Body of pancreas (tissue), 4 donors: ENCODE results near the gene KNOP1. TPM values are rescaled to one million over a fixed set of nuclear protein-coding genes. Genes with fewer than 3 reads are reported as not detected.

Experiments used
- ATAC-seq: fragments of 150-250 bp; one replicate; pipeline ENCODE4 v1.9.1; 2016
- DNase-seq, 4 donors: peaks; one replicate each; pipeline ENCODE4 v3.0.0-alpha.2; 2019
- H3K27ac ChIP-seq, 4 donors: fragments of 200-600 bp; sonication (generic); 1 replicate in 3 of 4; 2 replicates in 1 of 4; pipeline versions ENCODE4 v1.5.1 to v1.6.1; 2016 to 2019; ENCODE audit warnings: mild to moderate bottlenecking in 1 of 4, mixed read lengths in 1 of 4, moderate library complexity in 1 of 4
- H3K27me3 ChIP-seq, 2 donors: fragments of 200-600 bp; sonication (generic); one replicate each; pipeline ENCODE4 v1.6.0; 2016; ENCODE audit warnings: mild to moderate bottlenecking in 1 of 2
- H3K36me3 ChIP-seq, 2 donors: fragments of 200-600 bp; sonication (generic); replicated peaks in 1 of 2; 2 replicates each; pipeline ENCODE4 v1.5.1; 2016; ENCODE audit warnings: low read depth in 2 of 2; ENCODE audit not compliant: insufficient read depth in 1 of 2
- H3K4me1 ChIP-seq: fragments of 200-600 bp; sonication (generic); one replicate; pipeline ENCODE4 v1.6.0; 2016
- H3K4me3 ChIP-seq, 2 donors: fragments of 200-600 bp; sonication (generic); 1 replicate in 1 of 2; 2 replicates in 1 of 2; pipeline ENCODE4 v1.5.1; 2016 to 2019
- H3K9me3 ChIP-seq, 3 donors: fragments of 200-600 bp; sonication (generic); 1 replicate in 2 of 3; 2 replicates in 1 of 3; pipeline ENCODE4 v1.5.1; 2016
- POLR2A ChIP-seq, 3 donors: fragments of 450-650 bp; IDR thresholded peaks; one replicate each; pipeline ENCODE4 v1.6.1; 2016; ENCODE audit warnings: antibody characterized with exemption in 3 of 3, mild to moderate bottlenecking in 2 of 3
- WGBS, 2 donors: methylation state at CpG; one replicate each; pipeline ENCODE4 v1.1.5; 2017; 5-methylcytosine and 5-hydroxymethylcytosine counted together
- intact Hi-C: fragments of 100-400 bp; cut with DNase I; formaldehyde crosslinking; loops from one replicate; pipeline ENCODE4 v1.15.1; 2023
- total RNA-seq, 2 donors: library from RNA; depleted of rRNA; stranded (reverse); fragments of >200 nt; gene quantifications; one replicate each; pipeline ENCODE4 v1.1.0, GENCODE V29; 2016
- TF ChIP-seq, protein P1 (sequence below), 7 experiments: fragments of 450-650 bp in 4 of 7; fragments of 200-600 bp in 3 of 7; sonication (generic) in 3 of 7; IDR thresholded peaks; one replicate each; pipeline ENCODE4 v1.5.1; 2016 to 2019; ENCODE audit warnings: antibody characterized with exemption in 7 of 7

Gene KNOP1
- total RNA-seq, 2 donors from 2014 or later, result 8.6 to 12.2 TPM

DNA sequence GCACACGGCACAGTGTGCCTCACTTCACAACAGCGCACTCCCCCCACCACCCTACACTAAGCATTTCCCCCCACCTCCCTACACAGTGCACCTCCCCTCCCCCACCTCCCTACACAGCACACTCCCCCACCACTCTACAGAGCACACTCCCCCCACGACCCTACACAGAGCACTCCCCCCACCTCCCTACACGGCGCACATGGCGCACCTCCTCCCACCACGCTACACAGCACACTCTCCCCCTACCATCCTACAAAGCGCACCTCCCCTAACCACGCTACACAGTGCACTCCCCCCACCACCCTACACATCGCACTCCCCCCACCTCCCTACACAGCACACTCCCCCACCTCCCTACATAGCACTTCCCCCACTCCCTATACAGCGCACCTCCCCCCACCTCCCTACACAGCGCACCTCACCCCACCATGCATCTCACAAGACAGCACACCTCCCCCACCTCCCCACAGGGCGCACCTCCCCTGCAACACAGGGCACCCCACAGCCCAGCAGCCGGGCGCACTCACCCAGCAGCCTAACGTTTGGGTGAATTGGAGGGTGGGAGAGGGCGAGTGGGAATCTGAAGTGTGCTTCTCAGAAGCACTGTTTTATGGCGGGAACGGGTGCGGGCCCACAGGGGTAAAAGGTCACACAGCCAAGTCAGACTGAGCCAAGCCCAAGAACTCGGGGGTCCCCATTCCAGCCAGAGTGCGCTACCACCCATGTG is 10.3 kb downstream of the KNOP1 start:
- ATAC-seq, result no peak
- no peak overlapping the region for H3K27ac ChIP-seq
- H3K4me3 ChIP-seq, result no peak overlapping the region
- peaks cover 0 to 3% of the 10 kb centered on the region in 2 donors for H3K36me3 ChIP-seq
- no peak for TF ChIP-seq POLR2A (IDR thresholded peaks at IDR 0.05)
- TF ChIP-seq, protein P1, sequence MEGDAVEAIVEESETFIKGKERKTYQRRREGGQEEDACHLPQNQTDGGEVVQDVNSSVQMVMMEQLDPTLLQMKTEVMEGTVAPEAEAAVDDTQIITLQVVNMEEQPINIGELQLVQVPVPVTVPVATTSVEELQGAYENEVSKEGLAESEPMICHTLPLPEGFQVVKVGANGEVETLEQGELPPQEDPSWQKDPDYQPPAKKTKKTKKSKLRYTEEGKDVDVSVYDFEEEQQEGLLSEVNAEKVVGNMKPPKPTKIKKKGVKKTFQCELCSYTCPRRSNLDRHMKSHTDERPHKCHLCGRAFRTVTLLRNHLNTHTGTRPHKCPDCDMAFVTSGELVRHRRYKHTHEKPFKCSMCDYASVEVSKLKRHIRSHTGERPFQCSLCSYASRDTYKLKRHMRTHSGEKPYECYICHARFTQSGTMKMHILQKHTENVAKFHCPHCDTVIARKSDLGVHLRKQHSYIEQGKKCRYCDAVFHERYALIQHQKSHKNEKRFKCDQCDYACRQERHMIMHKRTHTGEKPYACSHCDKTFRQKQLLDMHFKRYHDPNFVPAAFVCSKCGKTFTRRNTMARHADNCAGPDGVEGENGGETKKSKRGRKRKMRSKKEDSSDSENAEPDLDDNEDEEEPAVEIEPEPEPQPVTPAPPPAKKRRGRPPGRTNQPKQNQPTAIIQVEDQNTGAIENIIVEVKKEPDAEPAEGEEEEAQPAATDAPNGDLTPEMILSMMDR (IDR thresholded peaks at IDR 0.05), result no peak
- no peaks in the 10 kb centered on the region for H3K9me3 ChIP-seq
- H3K27me3 ChIP-seq, result no peaks in the 10 kb centered on the region
- WGBS, 2 donors, result 88 to 90% methylated on average over 18 to 19 of the region's 22 CpGs
- H3K4me1 ChIP-seq, result peaks cover 15% of the 10 kb centered on the region
- no peak for DNase-seq
- intact Hi-C loops, result no loop called here

- Histone ChIP-seq H3K27me3 (no peaks in the 10 kb centered on the region), H3K27ac (no peak overlapping the region), H3K36me3 (peaks cover 0 to 3% of the 10 kb centered on the region in 2 donors), H3K4me1 (peaks cover 15% of the 10 kb centered on the region), H3K4me3 (no peak overlapping the region), H3K9me3 (no peaks in the 10 kb centered on the region)
- 92 to 95% methylated on average over 15 of the region's 15 CpGs for whole genome bisulfite sequencing, 2 donors
- intact Hi-C loops, result no loop called here
- TF ChIP-seq POLR2A (IDR thresholded peaks at IDR 0.05), result no peak
- TF ChIP-seq, protein P1 (IDR thresholded peaks at IDR 0.05), result no peak
- no peak for ATAC-seq
- DNase-seq, result no peak
These were observed 11.2 kb downstream of the KNOP1 start for GRCh38 chr16:19706846-19707245.

- intact Hi-C loops, result no loop called here
- Histone ChIP-seq H3K9me3 (no peaks in the 10 kb centered on the region), H3K4me1 (peaks cover 9% of the 10 kb centered on the region), H3K27me3 (no peaks in the 10 kb centered on the region), H3K36me3 (peaks cover 0 to 3% of the 10 kb centered on the region in 2 donors), H3K4me3 (no peak overlapping the region), H3K27ac (no peak overlapping the region)
- WGBS, 2 donors, result 82 to 88% methylated on average over 5 of the region's 5 CpGs
- no peak for DNase-seq
- TF ChIP-seq, protein P1 (IDR thresholded peaks at IDR 0.05), result no peak
- TF ChIP-seq POLR2A (IDR thresholded peaks at IDR 0.05), result no peak
- no peak for ATAC-seq
These were observed 12.2 kb downstream of the KNOP1 start for GRCh38 chr16:19705843-19706242.

- peaks cover 12% of the 10 kb centered on the region for H3K4me1 ChIP-seq
- 93 to 96% methylated on average over 8 of the region's 8 CpGs for WGBS, 2 donors
- no peaks in the 10 kb centered on the region for H3K27me3 ChIP-seq
- H3K36me3 ChIP-seq, result peaks cover 0 to 3% of the 10 kb centered on the region in 2 donors
- DNase-seq, result no peak
- H3K9me3 ChIP-seq, result no peaks in the 10 kb centered on the region
- ATAC-seq, result no peak
- H3K4me3 ChIP-seq, result no peak overlapping the region
- TF ChIP-seq POLR2A (IDR thresholded peaks at IDR 0.05), result no peak
- TF ChIP-seq, protein P1 (IDR thresholded peaks at IDR 0.05), result no peak
- intact Hi-C loops, result no loop called here
- H3K27ac ChIP-seq, result peak overlapping the region in 2 of 4 donors; percentile 26 to 41
These were observed 12.9 kb downstream of the KNOP1 start for GRCh38 chr16:19705146-19705501.
